HepG2 (cell line): ENCODE measurements around the gene KIF2C. TPM values are rescaled to one million over a fixed set of nuclear protein-coding genes. Genes with fewer than 3 reads are reported as not detected.

ENCODE experiments used
- ATAD3A ChIP-seq: sonication (generic); formaldehyde crosslinking; IDR thresholded peaks from 2 replicates; pipeline ENCODE4 v1.4.0; 2020; ENCODE audit warnings: missing genetic modification reagents
- CBX2 ChIP-seq, 2 experiments: fragments of 200-600 bp in 1 of 2; sonication (generic); formaldehyde crosslinking in 1 of 2; IDR thresholded peaks; 2 replicates each; pipeline versions ENCODE4 v1.7.0 to v1.8.1; 2018 to 2022; ENCODE audit warnings: low read depth in 2 of 2, low read length in 1 of 2, mild to moderate bottlenecking in 1 of 2, missing genetic modification reagents in 1 of 2
- MTF2 ChIP-seq: sonication (generic); formaldehyde crosslinking; IDR thresholded peaks from 2 replicates; pipeline ENCODE4 v1.5.0; 2020; ENCODE audit warnings: missing genetic modification reagents, borderline replicate concordance
- NFATC3 ChIP-seq: sonication (generic); formaldehyde crosslinking; IDR thresholded peaks from 2 replicates; pipeline ENCODE4 v1.5.1; 2020; ENCODE audit warnings: mild to moderate bottlenecking, missing genetic modification reagents
- NFRKB ChIP-seq: fragments of 450-650 bp; IDR thresholded peaks from 2 replicates; pipeline ENCODE4 v1.6.1; 2017
- NR2F2 ChIP-seq: IDR thresholded peaks from 2 replicates; pipeline ENCODE4 v1.6.1; 2012; ENCODE audit warnings: low read depth, inconsistent platforms, borderline replicate concordance
- ZBTB38 ChIP-seq: sonication (generic); formaldehyde crosslinking; IDR thresholded peaks from 2 replicates; pipeline ENCODE4 v1.5.1; 2020; ENCODE audit warnings: mild to moderate bottlenecking, missing genetic modification reagents
- ZFYVE20 ChIP-seq: sonication (generic); formaldehyde crosslinking; IDR thresholded peaks from 2 replicates; pipeline ENCODE4 v1.8.0; 2023; ENCODE audit warnings: low read depth, mild to moderate bottlenecking, moderate library complexity, missing genetic modification reagents, borderline replicate concordance
- ZNF292 ChIP-seq: sonication (generic); formaldehyde crosslinking; IDR thresholded peaks from 2 replicates; pipeline ENCODE4 v1.8.1; 2022; ENCODE audit warnings: mild to moderate bottlenecking, low read depth, missing genetic modification reagents, borderline replicate concordance
- ZNF761 ChIP-seq: sonication (generic); formaldehyde crosslinking; conservative IDR thresholded peaks from 2 replicates; pipeline ENCODE4 v1.4.0; 2020; ENCODE audit warnings: mild to moderate bottlenecking, missing genetic modification reagents
- polyA plus RNA-seq, 8 experiments: library from polyadenylated mRNA; depleted of rRNA in 3 of 8; stranded (reverse) in 7 of 8; unstranded in 1 of 8; fragments of >200 nt; fragmentation: Illumina TruSeq in 4 of 8; extraction: Trizol in 4 of 8; gene quantifications; 2 replicates each; pipeline versions ENCODE4 v1.2.1 to v1.2.3, GENCODE V29; 2011 to 2016; ENCODE audit warnings: low read depth in 4 of 8, missing spikeins in 1 of 8, mixed read lengths in 1 of 8; ENCODE audit not compliant: insufficient read depth in 1 of 8
- total RNA-seq, 5 experiments: library from RNA; depleted of rRNA; stranded (reverse); fragments of >200 nt; fragmentation: Illumina TruSeq; extraction: Trizol; gene quantifications; 2 replicates each; pipeline ENCODE4 v1.2.3, GENCODE V29; 2016; ENCODE audit warnings: low read depth in 1 of 5
- TF ChIP-seq, protein P1 (sequence below): sonication (generic); formaldehyde crosslinking; conservative IDR thresholded peaks from 2 replicates; pipeline ENCODE4 v1.4.0; 2020; ENCODE audit warnings: missing genetic modification reagents
- TF ChIP-seq, protein P2 (sequence below): sonication (generic); formaldehyde crosslinking; IDR thresholded peaks from 2 replicates; pipeline ENCODE4 v1.5.1; 2020; ENCODE audit warnings: missing genetic modification reagents, mild to moderate bottlenecking, borderline replicate concordance
- TF ChIP-seq, protein P3 (sequence below): sonication (generic); formaldehyde crosslinking; IDR thresholded peaks from 2 replicates; pipeline ENCODE4 v1.5.0; 2020; ENCODE audit warnings: mild to moderate bottlenecking, missing genetic modification reagents, borderline replicate concordance
- TF ChIP-seq, protein P4 (sequence below): sonication (generic); formaldehyde crosslinking; IDR thresholded peaks from 2 replicates; pipeline ENCODE4 v1.4.0; 2020; ENCODE audit warnings: missing genetic modification reagents

The KIF2C gene
- total and polyA plus RNA-seq, 2 of the 13 experiments (the other 11 are each of a cell fraction or from before 2014, with no cell fraction given) = 29.7 to 53.7 TPM

DNA sequence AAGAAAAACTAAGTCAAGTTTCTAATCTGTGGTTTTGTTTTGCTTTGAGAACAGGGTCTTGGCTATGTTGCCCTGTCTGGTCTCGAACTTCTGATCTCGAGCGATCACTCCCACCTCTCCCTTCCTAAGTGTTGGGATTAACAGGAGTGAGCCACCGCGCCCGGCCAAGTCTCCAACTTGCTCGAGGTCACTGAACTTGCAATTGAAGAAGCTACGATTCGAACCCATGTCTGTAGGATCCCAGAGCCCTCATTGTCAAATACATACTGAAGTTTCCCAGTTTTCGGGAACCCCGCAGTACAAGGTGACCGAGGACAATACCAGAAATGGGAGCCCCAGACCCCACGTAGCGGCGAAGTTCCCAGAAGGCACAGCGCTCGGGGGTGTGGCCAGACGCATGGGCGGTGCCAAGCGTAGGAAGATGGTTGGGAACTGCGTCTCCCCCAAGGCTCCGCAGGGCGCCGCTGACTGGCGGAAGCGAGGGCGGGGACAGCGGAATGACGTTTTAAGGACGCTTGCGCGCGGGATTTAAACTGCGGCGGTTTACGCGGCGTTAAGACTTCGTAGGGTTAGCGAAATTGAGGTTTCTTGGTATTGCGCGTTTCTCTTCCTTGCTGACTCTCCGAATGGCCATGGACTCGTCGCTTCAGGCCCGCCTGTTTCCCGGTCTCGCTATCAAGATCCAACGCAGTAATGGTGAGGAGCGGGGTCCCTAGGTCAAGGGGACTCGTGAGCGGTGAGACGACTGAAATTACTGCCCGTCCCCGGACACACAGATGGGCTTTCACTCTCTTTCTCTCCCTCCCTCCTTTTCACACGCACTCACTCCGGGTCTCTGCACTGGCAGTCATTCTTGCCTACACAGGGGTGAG is at the start of gene KIF2C (continued):
- TF ChIP-seq CBX2 (IDR thresholded peaks at IDR 0.05; ENCODE audit: low read depth, low read length) (no peak), CBX2 (CRISPR knock-in tag; IDR thresholded peaks at IDR 0.05; ENCODE audit: low read depth) (no peak), NFRKB (no peak), ZBTB38 (no peak), NR2F2 (no peak; the same call in 1 of the 2 replicates), ATAD3A (CRISPR knock-in tag) (no peak), MTF2 (CRISPR knock-in tag) (no peak), ZNF292 (CRISPR knock-in tag) (no peak), NFATC3 (CRISPR knock-in tag) (0 out of 2 replicates have a peak, but pooled peaks have one; percentile 20), ZNF761 (no peak), ZFYVE20 (CRISPR knock-in tag) (no peak)
- TF ChIP-seq, protein P1, sequence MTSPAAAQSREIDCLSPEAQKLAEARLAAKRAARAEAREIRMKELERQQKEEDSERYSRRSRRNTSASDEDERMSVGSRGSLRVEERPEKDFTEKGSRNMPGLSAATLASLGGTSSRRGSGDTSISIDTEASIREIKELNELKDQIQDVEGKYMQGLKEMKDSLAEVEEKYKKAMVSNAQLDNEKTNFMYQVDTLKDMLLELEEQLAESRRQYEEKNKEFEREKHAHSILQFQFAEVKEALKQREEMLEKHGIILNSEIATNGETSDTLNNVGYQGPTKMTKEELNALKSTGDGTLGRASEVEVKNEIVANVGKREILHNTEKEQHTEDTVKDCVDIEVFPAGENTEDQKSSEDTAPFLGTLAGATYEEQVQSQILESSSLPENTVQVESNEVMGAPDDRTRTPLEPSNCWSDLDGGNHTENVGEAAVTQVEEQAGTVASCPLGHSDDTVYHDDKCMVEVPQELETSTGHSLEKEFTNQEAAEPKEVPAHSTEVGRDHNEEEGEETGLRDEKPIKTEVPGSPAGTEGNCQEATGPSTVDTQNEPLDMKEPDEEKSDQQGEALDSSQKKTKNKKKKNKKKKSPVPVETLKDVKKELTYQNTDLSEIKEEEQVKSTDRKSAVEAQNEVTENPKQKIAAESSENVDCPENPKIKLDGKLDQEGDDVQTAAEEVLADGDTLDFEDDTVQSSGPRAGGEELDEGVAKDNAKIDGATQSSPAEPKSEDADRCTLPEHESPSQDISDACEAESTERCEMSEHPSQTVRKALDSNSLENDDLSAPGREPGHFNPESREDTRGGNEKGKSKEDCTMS = no peak
- TF ChIP-seq, protein P2, sequence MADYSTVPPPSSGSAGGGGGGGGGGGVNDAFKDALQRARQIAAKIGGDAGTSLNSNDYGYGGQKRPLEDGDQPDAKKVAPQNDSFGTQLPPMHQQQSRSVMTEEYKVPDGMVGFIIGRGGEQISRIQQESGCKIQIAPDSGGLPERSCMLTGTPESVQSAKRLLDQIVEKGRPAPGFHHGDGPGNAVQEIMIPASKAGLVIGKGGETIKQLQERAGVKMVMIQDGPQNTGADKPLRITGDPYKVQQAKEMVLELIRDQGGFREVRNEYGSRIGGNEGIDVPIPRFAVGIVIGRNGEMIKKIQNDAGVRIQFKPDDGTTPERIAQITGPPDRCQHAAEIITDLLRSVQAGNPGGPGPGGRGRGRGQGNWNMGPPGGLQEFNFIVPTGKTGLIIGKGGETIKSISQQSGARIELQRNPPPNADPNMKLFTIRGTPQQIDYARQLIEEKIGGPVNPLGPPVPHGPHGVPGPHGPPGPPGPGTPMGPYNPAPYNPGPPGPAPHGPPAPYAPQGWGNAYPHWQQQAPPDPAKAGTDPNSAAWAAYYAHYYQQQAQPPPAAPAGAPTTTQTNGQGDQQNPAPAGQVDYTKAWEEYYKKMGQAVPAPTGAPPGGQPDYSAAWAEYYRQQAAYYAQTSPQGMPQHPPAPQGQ (CRISPR knock-in tag) = no peak
- TF ChIP-seq, protein P3, sequence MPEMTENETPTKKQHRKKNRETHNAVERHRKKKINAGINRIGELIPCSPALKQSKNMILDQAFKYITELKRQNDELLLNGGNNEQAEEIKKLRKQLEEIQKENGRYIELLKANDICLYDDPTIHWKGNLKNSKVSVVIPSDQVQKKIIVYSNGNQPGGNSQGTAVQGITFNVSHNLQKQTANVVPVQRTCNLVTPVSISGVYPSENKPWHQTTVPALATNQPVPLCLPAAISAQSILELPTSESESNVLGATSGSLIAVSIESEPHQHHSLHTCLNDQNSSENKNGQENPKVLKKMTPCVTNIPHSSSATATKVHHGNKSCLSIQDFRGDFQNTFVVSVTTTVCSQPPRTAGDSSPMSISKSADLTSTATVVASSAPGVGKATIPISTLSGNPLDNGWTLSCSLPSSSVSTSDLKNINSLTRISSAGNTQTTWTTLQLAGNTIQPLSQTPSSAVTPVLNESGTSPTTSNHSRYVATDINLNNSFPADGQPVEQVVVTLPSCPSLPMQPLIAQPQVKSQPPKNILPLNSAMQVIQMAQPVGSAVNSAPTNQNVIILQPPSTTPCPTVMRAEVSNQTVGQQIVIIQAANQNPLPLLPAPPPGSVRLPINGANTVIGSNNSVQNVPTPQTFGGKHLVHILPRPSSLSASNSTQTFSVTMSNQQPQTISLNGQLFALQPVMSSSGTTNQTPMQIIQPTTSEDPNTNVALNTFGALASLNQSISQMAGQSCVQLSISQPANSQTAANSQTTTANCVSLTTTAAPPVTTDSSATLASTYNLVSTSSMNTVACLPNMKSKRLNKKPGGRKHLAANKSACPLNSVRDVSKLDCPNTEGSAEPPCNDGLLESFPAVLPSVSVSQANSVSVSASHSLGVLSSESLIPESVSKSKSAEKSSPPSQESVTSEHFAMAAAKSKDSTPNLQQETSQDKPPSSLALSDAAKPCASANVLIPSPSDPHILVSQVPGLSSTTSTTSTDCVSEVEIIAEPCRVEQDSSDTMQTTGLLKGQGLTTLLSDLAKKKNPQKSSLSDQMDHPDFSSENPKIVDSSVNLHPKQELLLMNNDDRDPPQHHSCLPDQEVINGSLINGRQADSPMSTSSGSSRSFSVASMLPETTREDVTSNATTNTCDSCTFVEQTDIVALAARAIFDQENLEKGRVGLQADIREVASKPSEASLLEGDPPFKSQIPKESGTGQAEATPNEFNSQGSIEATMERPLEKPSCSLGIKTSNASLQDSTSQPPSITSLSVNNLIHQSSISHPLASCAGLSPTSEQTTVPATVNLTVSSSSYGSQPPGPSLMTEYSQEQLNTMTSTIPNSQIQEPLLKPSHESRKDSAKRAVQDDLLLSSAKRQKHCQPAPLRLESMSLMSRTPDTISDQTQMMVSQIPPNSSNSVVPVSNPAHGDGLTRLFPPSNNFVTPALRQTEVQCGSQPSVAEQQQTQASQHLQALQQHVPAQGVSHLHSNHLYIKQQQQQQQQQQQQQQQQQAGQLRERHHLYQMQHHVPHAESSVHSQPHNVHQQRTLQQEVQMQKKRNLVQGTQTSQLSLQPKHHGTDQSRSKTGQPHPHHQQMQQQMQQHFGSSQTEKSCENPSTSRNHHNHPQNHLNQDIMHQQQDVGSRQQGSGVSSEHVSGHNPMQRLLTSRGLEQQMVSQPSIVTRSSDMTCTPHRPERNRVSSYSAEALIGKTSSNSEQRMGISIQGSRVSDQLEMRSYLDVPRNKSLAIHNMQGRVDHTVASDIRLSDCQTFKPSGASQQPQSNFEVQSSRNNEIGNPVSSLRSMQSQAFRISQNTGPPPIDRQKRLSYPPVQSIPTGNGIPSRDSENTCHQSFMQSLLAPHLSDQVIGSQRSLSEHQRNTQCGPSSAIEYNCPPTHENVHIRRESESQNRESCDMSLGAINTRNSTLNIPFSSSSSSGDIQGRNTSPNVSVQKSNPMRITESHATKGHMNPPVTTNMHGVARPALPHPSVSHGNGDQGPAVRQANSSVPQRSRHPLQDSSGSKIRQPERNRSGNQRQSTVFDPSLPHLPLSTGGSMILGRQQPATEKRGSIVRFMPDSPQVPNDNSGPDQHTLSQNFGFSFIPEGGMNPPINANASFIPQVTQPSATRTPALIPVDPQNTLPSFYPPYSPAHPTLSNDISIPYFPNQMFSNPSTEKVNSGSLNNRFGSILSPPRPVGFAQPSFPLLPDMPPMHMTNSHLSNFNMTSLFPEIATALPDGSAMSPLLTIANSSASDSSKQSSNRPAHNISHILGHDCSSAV (CRISPR knock-in tag) = no peak
- TF ChIP-seq, protein P4, sequence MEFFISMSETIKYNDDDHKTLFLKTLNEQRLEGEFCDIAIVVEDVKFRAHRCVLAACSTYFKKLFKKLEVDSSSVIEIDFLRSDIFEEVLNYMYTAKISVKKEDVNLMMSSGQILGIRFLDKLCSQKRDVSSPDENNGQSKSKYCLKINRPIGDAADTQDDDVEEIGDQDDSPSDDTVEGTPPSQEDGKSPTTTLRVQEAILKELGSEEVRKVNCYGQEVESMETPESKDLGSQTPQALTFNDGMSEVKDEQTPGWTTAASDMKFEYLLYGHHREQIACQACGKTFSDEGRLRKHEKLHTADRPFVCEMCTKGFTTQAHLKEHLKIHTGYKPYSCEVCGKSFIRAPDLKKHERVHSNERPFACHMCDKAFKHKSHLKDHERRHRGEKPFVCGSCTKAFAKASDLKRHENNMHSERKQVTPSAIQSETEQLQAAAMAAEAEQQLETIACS (CRISPR knock-in tag) = no peak
